ENCODE data around the gene PDE2A. TPM values are rescaled to one million over a fixed set of nuclear protein-coding genes. Genes with fewer than 3 reads are reported as not detected.

PDE2A gene
- total RNA-seq, 1 experiment from 2014 or later: 3.7 TPM

- peaks cover 67% of the 10 kb centered on the region for H3K27me3 Mint-ChIP-seq (ENCODE audit: low read depth)
- peaks cover 4% of the 10 kb centered on the region for H3K9me3 Mint-ChIP-seq
- H3K4me1 Mint-ChIP-seq: peaks cover 45% of the 10 kb centered on the region
- DNase-seq (ENCODE audit: low spot score) (no peak), ATAC-seq (no peak)
- H3K36me3 Mint-ChIP-seq: peaks cover under 1% of the 10 kb centered on the region
- TF ChIP-seq E2F5 (CRISPR knock-in tag; IDR thresholded peaks at IDR 0.05) (no peak), HMGA2 (CRISPR knock-in tag; IDR thresholded peaks at IDR 0.05) (no peak), AR (CRISPR knock-in tag; IDR thresholded peaks at IDR 0.05) (no peak), ATF2 (CRISPR knock-in tag; IDR thresholded peaks at IDR 0.05; ENCODE audit: borderline replicate concordance, low read depth) (no peak), TCF7 (CRISPR knock-in tag; IDR thresholded peaks at IDR 0.05; ENCODE audit: low read depth) (no peak), GRHL2 (CRISPR knock-in tag; IDR thresholded peaks at IDR 0.05; ENCODE audit: insufficient replicate concordance, severe bottlenecking) (no peak), SMAD4 (CRISPR knock-in tag; IDR thresholded peaks at IDR 0.05) (no peak), NFE2L1 (CRISPR knock-in tag; IDR thresholded peaks at IDR 0.05) (no peak)
- ChIA-PET CTCF (interaction anchor here (0.6 to 16.5 kb wide), 8 partner anchors 10 to 470 kb away, joined by 3 to 461 read pairs (median 4); partner anchors contain the start of gene FCHSD2), POLR2A (interaction anchor here (0.6 to 1.0 kb wide), 2 partner anchors 35 to 47 kb away, joined by 3 to 4 read pairs; no protein-coding TSS in a partner anchor)
- no peak overlapping the region for H3K27ac Mint-ChIP-seq
- no peak overlapping the region for H3K4me3 Mint-ChIP-seq
Measured at GRCh38 chr11:72672597-72673238, 1.5 kb downstream of the PDE2A start.

GRCh38 chr11:72671152-72672099, 2.8 kb downstream of the PDE2A start:
- peaks cover 39% of the 10 kb centered on the region for H3K4me1 Mint-ChIP-seq
- ChIA-PET POLR2A (interaction anchor here (1.0 kb wide), 1 partner anchor 72 kb away, joined by 3 read pairs; no protein-coding TSS in a partner anchor), CTCF (interaction anchor here (0.6 to 16.5 kb wide), 9 partner anchors 9 to 547 kb away, joined by 3 to 461 read pairs (median 4); partner anchors contain the start of gene STARD10)
- H3K36me3 Mint-ChIP-seq: peaks cover 8% of the 10 kb centered on the region
- H3K9me3 Mint-ChIP-seq: peaks cover 13% of the 10 kb centered on the region
- TF ChIP-seq ZNF138 (CRISPR knock-in tag; conservative IDR thresholded peaks at IDR 0.05) (no peak), ZNF425 (CRISPR knock-in tag; conservative IDR thresholded peaks at IDR 0.05) (no peak), MXD4 (CRISPR knock-in tag; IDR thresholded peaks at IDR 0.05; ENCODE audit: borderline replicate concordance) (no peak), ETV6 (CRISPR knock-in tag; IDR thresholded peaks at IDR 0.05) (no peak), E2F1 (CRISPR knock-in tag; IDR thresholded peaks at IDR 0.05) (no peak), FOXK1 (CRISPR knock-in tag; IDR thresholded peaks at IDR 0.05) (no peak)
- H3K4me3 Mint-ChIP-seq: no peak overlapping the region
- ATAC-seq (no peak), DNase-seq (ENCODE audit: low spot score) (no peak)
- H3K27me3 Mint-ChIP-seq (ENCODE audit: low read depth): peaks cover 62% of the 10 kb centered on the region
- H3K27ac Mint-ChIP-seq: no peak overlapping the region

All from WTC11 (cell line).